SH-SY5Y (cell line): Measurements from ENCODE around the gene THSD4.

Experiments used
- GATA2 ChIP-seq: IDR thresholded peaks from 2 replicates; pipeline ENCODE4 v1.6.1; 2011; ENCODE audit warnings: mild to moderate bottlenecking, low read depth, low read length
- GATA3 ChIP-seq: IDR thresholded peaks from 2 replicates; pipeline ENCODE4 v1.6.1; 2011; ENCODE audit warnings: low read depth, mild to moderate bottlenecking, low read length, moderate library complexity

The THSD4 gene

GRCh38 chr15:71517751-71518150, 402.5 kb downstream of the THSD4 start:
- no peak for TF ChIP-seq GATA3
- TF ChIP-seq GATA2, result no peak

GRCh38 chr15:71518661-71519060, 403.4 kb downstream of the THSD4 start:
- TF ChIP-seq GATA2 (no peak), GATA3 (no peak)

- TF ChIP-seq GATA2 (no peak), GATA3 (no peak)
These were observed 411.0 kb downstream of the THSD4 start for GRCh38 chr15:71526060-71526820.

GRCh38 chr15:71529361-71529760, 414.1 kb downstream of the THSD4 start:
- TF ChIP-seq GATA2 (no peak), GATA3 (no peak)

GRCh38 chr15:71530116-71530515, 414.8 kb downstream of the THSD4 start:
- TF ChIP-seq GATA2 (no peak), GATA3 (no peak)

- TF ChIP-seq GATA3, result no peak
- 0 out of 2 replicates have a peak, but pooled peaks have one; percentile 11 for TF ChIP-seq GATA2
These were observed 417.7 kb downstream of the THSD4 start for GRCh38 chr15:71532994-71533393.

- TF ChIP-seq GATA2 (no peak), GATA3 (no peak)
These were observed 422.9 kb downstream of the THSD4 start for GRCh38 chr15:71538181-71538580.

GRCh38 chr15:71541746-71542145, 426.5 kb downstream of the THSD4 start:
- TF ChIP-seq GATA3 (no peak), GATA2 (no peak)

- TF ChIP-seq GATA3 (no peak), GATA2 (no peak)
These were observed 427.6 kb downstream of the THSD4 start for GRCh38 chr15:71542836-71543235.

- no peak for TF ChIP-seq GATA3
- TF ChIP-seq GATA2, result no peak
These were observed 428.1 kb downstream of the THSD4 start for GRCh38 chr15:71543413-71543812.

- TF ChIP-seq GATA2 (no peak), GATA3 (no peak)
These were observed 430.0 kb downstream of the THSD4 start for GRCh38 chr15:71545223-71545760.

GRCh38 chr15:71545923-71546322, 430.7 kb downstream of the THSD4 start:
- no peak for TF ChIP-seq GATA2
- TF ChIP-seq GATA3, result no peak

GRCh38 chr15:71547011-71547410, 431.7 kb downstream of the THSD4 start:
- TF ChIP-seq GATA3 (no peak), GATA2 (no peak)

GRCh38 chr15:71548401-71548807, 433.1 kb downstream of the THSD4 start:
- TF ChIP-seq GATA2 (no peak), GATA3 (no peak)

GRCh38 chr15:71549091-71549490, 433.8 kb downstream of the THSD4 start:
- TF ChIP-seq GATA3 (no peak), GATA2 (no peak)

GRCh38 chr15:71549697-71550096, 434.4 kb downstream of the THSD4 start:
- TF ChIP-seq GATA2 (no peak), GATA3 (no peak)
